Measurements from ENCODE around the gene GIMAP2.
"Not testable (repeated sequence)": the region's sequence is repeated elsewhere in the genome, so short reads cannot be mapped to it uniquely, and the experiment has no call there.

GIMAP2 gene

GRCh38 chr7:150685219-150686029 is at the start of gene GIMAP2:
TSS of gene GIMAP2 (plus strand) at chr7:150685706. CDS start at chr7:150687060, 1,354 bp downstream.
- FAIRE-seq: no peak

GRCh38 chr7:150641854-150642253 is 43.7 kb upstream of the GIMAP2 start:
- no peak for FAIRE-seq

- no peak for FAIRE-seq
These were observed 42.6 kb upstream of the GIMAP2 start for GRCh38 chr7:150642926-150643325.

- no peak for FAIRE-seq
These were observed 40.1 kb upstream of the GIMAP2 start for GRCh38 chr7:150645259-150646020.

- no peak for FAIRE-seq
These were observed 37.0 kb upstream of the GIMAP2 start for GRCh38 chr7:150648353-150649079.

- no peak for FAIRE-seq
These were observed 36.5 kb upstream of the GIMAP2 start for GRCh38 chr7:150649080-150649385.

- no peak for FAIRE-seq
These were observed 30.8 kb upstream of the GIMAP2 start for GRCh38 chr7:150654692-150655091.

- FAIRE-seq: no peak
These were observed 29.5 kb upstream of the GIMAP2 start for GRCh38 chr7:150656047-150656446.

- no peak for FAIRE-seq
These were observed 28.0 kb upstream of the GIMAP2 start for GRCh38 chr7:150657526-150657925.

- no peak for FAIRE-seq
These were observed 24.4 kb upstream of the GIMAP2 start for GRCh38 chr7:150660939-150661613.

- not testable (repeated sequence) for FAIRE-seq
These were observed 22.7 kb upstream of the GIMAP2 start for GRCh38 chr7:150662821-150663220.

GRCh38 chr7:150663802-150664494 is 21.6 kb upstream of the GIMAP2 start:
- no peak for FAIRE-seq

GRCh38 chr7:150665089-150665748 is 20.3 kb upstream of the GIMAP2 start:
- no peak for FAIRE-seq

GRCh38 chr7:150665896-150666295 is 19.6 kb upstream of the GIMAP2 start:
- no peak for FAIRE-seq

GRCh38 chr7:150666412-150666811 is 19.1 kb upstream of the GIMAP2 start:
- FAIRE-seq: no peak

- no peak for FAIRE-seq
These were observed 17.0 kb upstream of the GIMAP2 start for GRCh38 chr7:150668472-150668911.

- FAIRE-seq: no peak
These were observed 16.5 kb upstream of the GIMAP2 start for GRCh38 chr7:150668977-150669376.

GRCh38 chr7:150671798-150672585 is 13.5 kb upstream of the GIMAP2 start:
- FAIRE-seq: not testable (repeated sequence)

GRCh38 chr7:150675714-150676113 is 9.8 kb upstream of the GIMAP2 start:
- FAIRE-seq: no peak

GRCh38 chr7:150676276-150676675 is 9.2 kb upstream of the GIMAP2 start:
- not testable (repeated sequence) for FAIRE-seq

GRCh38 chr7:150676854-150677253 is 8.7 kb upstream of the GIMAP2 start:
- FAIRE-seq: not testable (repeated sequence)
